Measurements from ENCODE around the gene FSTL1. TPM values are rescaled to one million over a fixed set of nuclear protein-coding genes. Genes with fewer than 3 reads are reported as not detected.

FSTL1 gene
- total and polyA plus RNA-seq, 2 donors (not counting 1 experiment from before 2014, with no cell fraction given), result 0.15 TPM; not detected in 1

DNA sequence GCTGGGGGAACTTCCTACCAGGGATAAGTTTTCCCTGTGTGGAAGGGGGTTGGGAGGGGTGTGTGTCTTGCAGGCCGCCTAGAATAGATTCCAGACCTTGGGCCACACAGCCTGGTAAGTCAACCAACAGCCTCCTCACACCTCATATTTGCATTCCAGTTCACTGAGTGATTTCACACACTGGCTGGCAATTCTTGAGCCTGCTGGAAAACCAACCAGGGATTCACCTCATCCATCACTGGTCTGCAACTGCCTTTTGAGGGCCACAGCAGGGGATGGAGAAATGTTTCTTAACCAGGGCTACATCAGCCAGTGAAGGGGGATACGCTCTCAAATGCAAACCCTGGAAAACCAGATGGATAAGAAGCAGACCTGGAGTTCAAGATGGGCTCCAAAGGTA is 2.0 kb downstream of the FSTL1 start:
- ChIA-PET CTCF (no interaction called here), POLR2A (no interaction called here)
- WGBS (ENCODE audit: insufficient coverage), result no CpG with 5 or more reads among the region's 2 CpGs
- TF ChIP-seq, protein P1, sequence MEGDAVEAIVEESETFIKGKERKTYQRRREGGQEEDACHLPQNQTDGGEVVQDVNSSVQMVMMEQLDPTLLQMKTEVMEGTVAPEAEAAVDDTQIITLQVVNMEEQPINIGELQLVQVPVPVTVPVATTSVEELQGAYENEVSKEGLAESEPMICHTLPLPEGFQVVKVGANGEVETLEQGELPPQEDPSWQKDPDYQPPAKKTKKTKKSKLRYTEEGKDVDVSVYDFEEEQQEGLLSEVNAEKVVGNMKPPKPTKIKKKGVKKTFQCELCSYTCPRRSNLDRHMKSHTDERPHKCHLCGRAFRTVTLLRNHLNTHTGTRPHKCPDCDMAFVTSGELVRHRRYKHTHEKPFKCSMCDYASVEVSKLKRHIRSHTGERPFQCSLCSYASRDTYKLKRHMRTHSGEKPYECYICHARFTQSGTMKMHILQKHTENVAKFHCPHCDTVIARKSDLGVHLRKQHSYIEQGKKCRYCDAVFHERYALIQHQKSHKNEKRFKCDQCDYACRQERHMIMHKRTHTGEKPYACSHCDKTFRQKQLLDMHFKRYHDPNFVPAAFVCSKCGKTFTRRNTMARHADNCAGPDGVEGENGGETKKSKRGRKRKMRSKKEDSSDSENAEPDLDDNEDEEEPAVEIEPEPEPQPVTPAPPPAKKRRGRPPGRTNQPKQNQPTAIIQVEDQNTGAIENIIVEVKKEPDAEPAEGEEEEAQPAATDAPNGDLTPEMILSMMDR (IDR thresholded peaks at IDR 0.05), result no peak
- TF ChIP-seq EZH2 (IDR thresholded peaks at IDR 0.05; ENCODE audit: borderline replicate concordance, insufficient read depth, low read depth, low read length, poor library complexity, severe bottlenecking), result no peak
- intact Hi-C loops (cut with micrococcal nuclease), result no loop called here
- H3K4me1 ChIP-seq (ENCODE audit: control insufficient read depth in 2 of 2, insufficient read depth in 2 of 2, low read length in 2 of 2), result peaks cover 5 to 14% of the 10 kb centered on the region in 2 donors
- no peak overlapping the region for H2AFZ ChIP-seq (ENCODE audit: insufficient read depth, low read depth, low read length, poor library complexity, severe bottlenecking)
- H3K4me2 ChIP-seq (replicated peaks; ENCODE audit: low read depth, low read length, poor library complexity, severe bottlenecking), result no peak overlapping the region
- H3K4me3 Mint-ChIP-seq, result no peak overlapping the region
- H3K4me1 Mint-ChIP-seq, result peaks cover 18% of the 10 kb centered on the region
- no peak overlapping the region for H3K9ac ChIP-seq (ENCODE audit: low read length)
- DNase-seq (no peak), ATAC-seq (ENCODE audit: low read depth) (no peak)
- H3K27ac ChIP-seq (ENCODE audit: low read length in 2 of 2), result no peak overlapping the region
- H3K4me3 ChIP-seq (ENCODE audit: control extremely low read depth in 1 of 5, extremely low read depth in 1 of 5, insufficient read depth in 1 of 5, low read depth in 2 of 5, low read length in 4 of 5), result no peak overlapping the region
- no peaks in the 10 kb centered on the region for H4K20me1 ChIP-seq (ENCODE audit: control insufficient read depth, insufficient read depth, low read length, poor library complexity, severe bottlenecking)
- H3K27me3 Mint-ChIP-seq, result peaks cover 47% of the 10 kb centered on the region
- H3K9me3 ChIP-seq (ENCODE audit: control extremely low read depth in 1 of 3, control insufficient read depth in 2 of 3, insufficient read depth in 1 of 3, low read length in 2 of 3), result peaks cover 0 to 4% (median 0%) of the 10 kb centered on the region in 3 donors
- no peak overlapping the region for H3K27ac Mint-ChIP-seq
- H3K9me3 Mint-ChIP-seq (ENCODE audit: insufficient read depth), result peaks cover under 1% of the 10 kb centered on the region
- H3K79me2 ChIP-seq (ENCODE audit: control insufficient read depth, insufficient read depth, low read length), result no peaks in the 10 kb centered on the region
- peaks cover 0 to 51% (median 17%) of the 10 kb centered on the region in 4 experiments for H3K27me3 ChIP-seq (replicated peaks in 1 of 4; ENCODE audit: control extremely low read depth in 1 of 4, control insufficient read depth in 3 of 4, insufficient read depth in 4 of 4, low read length in 3 of 4)
- no peaks in the 10 kb centered on the region for H3K36me3 ChIP-seq (replicated peaks in 1 of 2; ENCODE audit: control extremely low read depth in 1 of 2, control insufficient read depth in 1 of 2, extremely low read depth in 1 of 2, insufficient read depth in 2 of 2, low read length in 1 of 2)

DNA sequence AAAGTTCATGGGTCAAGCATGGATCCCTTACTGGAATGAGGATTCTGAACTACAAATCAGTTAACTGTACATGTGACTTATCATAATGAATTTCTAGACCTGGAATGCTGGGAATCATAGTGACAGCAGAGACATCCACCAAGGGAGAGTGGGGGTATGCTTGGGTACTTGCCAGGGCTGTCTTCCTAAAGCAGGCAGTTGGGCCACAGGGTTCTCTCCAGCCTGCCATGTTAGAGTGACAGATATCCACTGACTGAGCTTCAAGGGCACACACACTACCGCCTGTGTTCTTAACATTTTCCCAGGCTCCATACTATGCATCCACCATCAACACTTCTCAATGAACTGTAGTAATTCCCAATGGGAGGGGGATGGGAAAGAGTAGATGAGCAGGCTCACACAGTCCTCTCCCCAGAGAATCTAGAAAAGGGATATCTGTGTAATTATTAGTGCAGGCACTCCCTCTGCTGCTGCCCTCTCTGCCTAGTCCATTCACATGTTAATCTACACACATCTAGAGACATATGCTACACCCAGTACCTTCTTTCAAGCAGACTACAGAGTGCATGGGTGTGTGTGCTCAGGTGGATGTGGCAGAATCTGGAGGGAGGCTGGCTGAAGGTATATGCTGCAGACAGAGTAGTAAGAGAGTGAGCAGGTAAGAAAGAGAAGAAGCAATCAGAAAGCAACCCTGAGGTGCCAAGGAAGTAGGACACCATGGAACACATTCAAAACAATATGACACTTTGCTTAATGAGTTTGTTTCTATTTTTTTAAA is 3.7 kb downstream of the FSTL1 start:
- H3K27me3 ChIP-seq (replicated peaks in 1 of 4; ENCODE audit: control extremely low read depth in 1 of 4, control insufficient read depth in 3 of 4, insufficient read depth in 4 of 4, low read length in 3 of 4), result peaks cover 0 to 45% (median 13%) of the 10 kb centered on the region in 4 experiments
- Mint-ChIP-seq H3K4me3 (no peak overlapping the region), H3K27me3 (peaks cover 37% of the 10 kb centered on the region), H3K4me1 (peaks cover 16% of the 10 kb centered on the region), H3K9me3 (ENCODE audit: insufficient read depth) (no peaks in the 10 kb centered on the region), H3K27ac (no peak overlapping the region)
- ChIA-PET CTCF (no interaction called here), POLR2A (no interaction called here)
- H3K4me2 ChIP-seq (replicated peaks; ENCODE audit: low read depth, low read length, poor library complexity, severe bottlenecking), result no peak overlapping the region
- H2AFZ ChIP-seq (ENCODE audit: insufficient read depth, low read depth, low read length, poor library complexity, severe bottlenecking), result no peak overlapping the region
- TF ChIP-seq, protein P1 (IDR thresholded peaks at IDR 0.05), result no peak
- no peak for TF ChIP-seq EZH2 (IDR thresholded peaks at IDR 0.05; ENCODE audit: borderline replicate concordance, insufficient read depth, low read depth, low read length, poor library complexity, severe bottlenecking)
- intact Hi-C loops (cut with micrococcal nuclease), result no loop called here
- peaks cover 0 to 4% (median 0%) of the 10 kb centered on the region in 3 donors for H3K9me3 ChIP-seq (ENCODE audit: control extremely low read depth in 1 of 3, control insufficient read depth in 2 of 3, insufficient read depth in 1 of 3, low read length in 2 of 3)
- H3K36me3 ChIP-seq (replicated peaks in 1 of 2; ENCODE audit: control extremely low read depth in 1 of 2, control insufficient read depth in 1 of 2, extremely low read depth in 1 of 2, insufficient read depth in 2 of 2, low read length in 1 of 2), result no peaks in the 10 kb centered on the region
- no peak overlapping the region for H3K9ac ChIP-seq (ENCODE audit: low read length)
- no peak for DNase-seq
- H4K20me1 ChIP-seq (ENCODE audit: control insufficient read depth, insufficient read depth, low read length, poor library complexity, severe bottlenecking), result no peaks in the 10 kb centered on the region
- H3K4me1 ChIP-seq (ENCODE audit: control insufficient read depth in 2 of 2, insufficient read depth in 2 of 2, low read length in 2 of 2), result peaks cover 5 to 14% of the 10 kb centered on the region in 2 donors
- ATAC-seq (ENCODE audit: low read depth), result no peak
- no peak overlapping the region for H3K4me3 ChIP-seq (ENCODE audit: control extremely low read depth in 1 of 5, extremely low read depth in 1 of 5, insufficient read depth in 1 of 5, low read depth in 2 of 5, low read length in 4 of 5)
- WGBS (ENCODE audit: insufficient coverage), result no CpG with 5 or more reads among the region's 1 CpG
- H3K27ac ChIP-seq (ENCODE audit: low read length in 2 of 2), result no peak overlapping the region
- H3K79me2 ChIP-seq (ENCODE audit: control insufficient read depth, insufficient read depth, low read length), result no peaks in the 10 kb centered on the region

Measured in B cell (primary cell).